OCI-LY3 (cell line): Measurements from ENCODE around the gene SYNRG.

Experiments
- H2AFZ ChIP-seq: fragments of 200-600, 300-600 bp; shearing (Covaris generic); 2 replicates; pipeline ENCODE4 v1.6.0; 2014; ENCODE audit warnings: antibody characterized with exemption, low read depth, low read length
- H3K27ac ChIP-seq: fragments of 200-600, 300-600 bp; sonication (generic); 2 replicates; pipeline ENCODE4 v1.5.1; 2014; ENCODE audit warnings: mild to moderate bottlenecking, low read length, moderate library complexity, mixed read lengths
- H3K27me3 ChIP-seq: fragments of 200-600, 300-600 bp; sonication (generic); 2 replicates; pipeline ENCODE4 v1.6.1; 2014; ENCODE audit warnings: low read depth, low read length, mixed read lengths
- H3K36me3 ChIP-seq: fragments of 200-600, 300-600 bp; sonication (generic); replicated peaks from 2 replicates; pipeline ENCODE3; 2014; ENCODE audit warnings: low read depth, low read length, mixed read lengths
- H3K4me1 ChIP-seq: fragments of 300-600, 200-600 bp; sonication (generic); 2 replicates; pipeline ENCODE4 v1.6.1; 2014; ENCODE audit warnings: low read length, mixed read lengths
- H3K4me2 ChIP-seq: fragments of 200-600, 300-600 bp; sonication (generic); 2 replicates; pipeline ENCODE4 v1.6.1; 2014; ENCODE audit warnings: low read length, mixed read lengths
- H3K4me3 ChIP-seq: fragments of 300-600, 200-600 bp; sonication (generic); 2 replicates; pipeline ENCODE4 v1.5.1; 2014; ENCODE audit warnings: antibody characterized with exemption, mild to moderate bottlenecking, low read length, moderate library complexity
- H3K79me2 ChIP-seq: fragments of 300-600, 200-600 bp; shearing (Covaris generic); 2 replicates; pipeline ENCODE4 v1.6.1; 2014; ENCODE audit warnings: mild to moderate bottlenecking, low read length, mixed read lengths
- H3K9ac ChIP-seq: fragments of 300-600, 200-600 bp; shearing (Covaris generic); 2 replicates; pipeline ENCODE4 v1.6.0; 2014; ENCODE audit warnings: mild to moderate bottlenecking, low read length, moderate library complexity
- H3K9me3 ChIP-seq: fragments of 200-600, 300-600 bp; shearing (Covaris generic); 2 replicates; pipeline ENCODE4 v1.6.1; 2014; ENCODE audit warnings: low read length, mixed read lengths; ENCODE audit not compliant: insufficient read depth
- H4K20me1 ChIP-seq: fragments of 200-600, 300-600 bp; sonication (generic); 2 replicates; pipeline ENCODE4 v1.6.1; 2016; ENCODE audit warnings: low read length, mixed read lengths; ENCODE audit not compliant: insufficient read depth
- EZH2phosphoT487 ChIP-seq: fragments of 200-600 bp; shearing (Covaris generic); IDR thresholded peaks from 2 replicates; pipeline ENCODE4 v1.6.1; 2018; ENCODE audit warnings: antibody characterized with exemption, mixed run types, low read depth
- TF ChIP-seq, protein P1 (sequence below): fragments of 200-600, 300-600 bp; sonication (generic); IDR thresholded peaks from 2 replicates; pipeline ENCODE4 v1.5.1; 2014; ENCODE audit warnings: antibody characterized with exemption, low read length, low read depth

The SYNRG gene

DNA sequence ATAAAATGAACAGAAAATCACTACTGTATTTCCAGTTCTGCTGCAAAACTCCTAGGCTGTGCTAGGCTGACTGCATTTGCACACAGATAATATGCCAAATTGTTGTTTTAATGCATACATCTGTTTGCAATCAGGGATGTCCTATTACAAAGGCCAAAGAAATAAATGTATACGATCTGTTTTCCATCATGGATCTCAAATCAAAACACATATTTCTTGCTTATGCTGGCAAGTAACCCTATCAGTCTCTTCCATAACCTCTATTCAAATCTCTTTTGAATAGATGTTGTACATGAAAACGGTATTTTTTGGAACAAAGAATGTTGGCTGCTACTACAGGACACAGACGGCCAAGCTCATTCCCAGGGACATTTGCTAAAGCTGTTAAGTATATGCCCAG is 62.9 kb downstream of the SYNRG start:
- Histone ChIP-seq H3K9ac (no peak overlapping the region), H2AFZ (no peak overlapping the region), H3K4me1 (no peaks in the 10 kb centered on the region), H3K36me3 (peaks cover 9% of the 10 kb centered on the region), H3K4me2 (no peak overlapping the region), H3K4me3 (no peak overlapping the region), H3K27ac (no peak overlapping the region), H3K79me2 (no peaks in the 10 kb centered on the region; the same call in 1 of the 2 replicates), H3K9me3 (no peaks in the 10 kb centered on the region), H3K27me3 (no peaks in the 10 kb centered on the region), H4K20me1 (0 out of 2 replicates have a peak, but pooled peaks cover 5% of the 10 kb centered on the region)
- TF ChIP-seq, protein P1, sequence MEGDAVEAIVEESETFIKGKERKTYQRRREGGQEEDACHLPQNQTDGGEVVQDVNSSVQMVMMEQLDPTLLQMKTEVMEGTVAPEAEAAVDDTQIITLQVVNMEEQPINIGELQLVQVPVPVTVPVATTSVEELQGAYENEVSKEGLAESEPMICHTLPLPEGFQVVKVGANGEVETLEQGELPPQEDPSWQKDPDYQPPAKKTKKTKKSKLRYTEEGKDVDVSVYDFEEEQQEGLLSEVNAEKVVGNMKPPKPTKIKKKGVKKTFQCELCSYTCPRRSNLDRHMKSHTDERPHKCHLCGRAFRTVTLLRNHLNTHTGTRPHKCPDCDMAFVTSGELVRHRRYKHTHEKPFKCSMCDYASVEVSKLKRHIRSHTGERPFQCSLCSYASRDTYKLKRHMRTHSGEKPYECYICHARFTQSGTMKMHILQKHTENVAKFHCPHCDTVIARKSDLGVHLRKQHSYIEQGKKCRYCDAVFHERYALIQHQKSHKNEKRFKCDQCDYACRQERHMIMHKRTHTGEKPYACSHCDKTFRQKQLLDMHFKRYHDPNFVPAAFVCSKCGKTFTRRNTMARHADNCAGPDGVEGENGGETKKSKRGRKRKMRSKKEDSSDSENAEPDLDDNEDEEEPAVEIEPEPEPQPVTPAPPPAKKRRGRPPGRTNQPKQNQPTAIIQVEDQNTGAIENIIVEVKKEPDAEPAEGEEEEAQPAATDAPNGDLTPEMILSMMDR, result no peak
- TF ChIP-seq EZH2phosphoT487, result no peak

GRCh38 chr17:37545486-37545885 is 63.7 kb downstream of the SYNRG start:
- Histone ChIP-seq H3K4me3 (no peak overlapping the region), H3K9me3 (no peaks in the 10 kb centered on the region), H3K4me2 (no peak overlapping the region), H4K20me1 (0 out of 2 replicates have a peak, but pooled peaks cover 5% of the 10 kb centered on the region), H3K4me1 (no peaks in the 10 kb centered on the region), H2AFZ (no peak overlapping the region), H3K9ac (no peak overlapping the region), H3K79me2 (no peaks in the 10 kb centered on the region; the same call in 1 of the 2 replicates), H3K36me3 (peaks cover 14% of the 10 kb centered on the region), H3K27ac (no peak overlapping the region), H3K27me3 (no peaks in the 10 kb centered on the region)
- TF ChIP-seq, protein P1, result no peak
- TF ChIP-seq EZH2phosphoT487, result no peak

DNA sequence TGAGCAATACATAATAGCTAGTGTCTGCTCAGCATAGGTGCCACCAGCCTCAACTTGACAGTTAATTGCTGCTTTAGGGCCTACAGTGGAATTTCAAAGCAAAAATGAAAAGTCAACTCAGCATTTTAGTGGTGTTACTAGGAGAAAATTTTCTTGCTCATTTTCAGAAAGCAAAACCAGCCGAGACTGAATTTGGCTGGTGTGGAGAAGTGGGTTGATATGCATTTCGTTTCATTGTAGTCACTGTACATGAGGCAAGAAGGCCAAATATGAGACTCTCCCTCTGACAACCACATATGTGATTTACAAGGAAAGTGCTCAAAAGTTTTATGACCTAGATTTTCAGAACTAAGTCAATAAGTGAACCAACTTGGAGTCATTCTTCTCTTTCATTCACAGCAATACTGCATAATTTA is 65.6 kb downstream of the SYNRG start:
- Histone ChIP-seq H3K4me3 (no peak overlapping the region), H3K36me3 (peaks cover 25% of the 10 kb centered on the region), H3K4me1 (no peaks in the 10 kb centered on the region), H4K20me1 (0 out of 2 replicates have a peak, but pooled peaks cover 5% of the 10 kb centered on the region), H3K9me3 (no peaks in the 10 kb centered on the region), H3K4me2 (no peak overlapping the region), H3K27me3 (no peaks in the 10 kb centered on the region), H3K27ac (no peak overlapping the region), H3K79me2 (no peaks in the 10 kb centered on the region; the same call in 1 of the 2 replicates), H3K9ac (no peak overlapping the region), H2AFZ (no peak overlapping the region)
- no peak for TF ChIP-seq EZH2phosphoT487
- TF ChIP-seq, protein P1, result no peak

GRCh38 chr17:37541880-37542660 is 67.1 kb downstream of the SYNRG start:
- H3K4me1 ChIP-seq, result no peaks in the 10 kb centered on the region
- no peak overlapping the region for H3K9ac ChIP-seq
- no peaks in the 10 kb centered on the region for H3K27me3 ChIP-seq
- H3K27ac ChIP-seq, result no peak overlapping the region
- H3K36me3 ChIP-seq, result peaks cover 35% of the 10 kb centered on the region
- no peak overlapping the region for H3K4me2 ChIP-seq
- no peak overlapping the region for H3K4me3 ChIP-seq
- H3K79me2 ChIP-seq, result no peaks in the 10 kb centered on the region; the same call in 1 of the 2 replicates
- no peak for TF ChIP-seq EZH2phosphoT487
- TF ChIP-seq, protein P1, result no peak
- no peak overlapping the region for H2AFZ ChIP-seq
- H3K9me3 ChIP-seq, result no peaks in the 10 kb centered on the region
- H4K20me1 ChIP-seq, result 0 out of 2 replicates have a peak, but pooled peaks cover 5% of the 10 kb centered on the region
